Islet precursor cell (in vitro differentiated cells): ENCODE results near the gene TNPO2.

Source experiments
- DNase-seq: peaks from one replicate; pipeline ENCODE4 v3.0.0-alpha.2; 2018

Gene TNPO2

DNA sequence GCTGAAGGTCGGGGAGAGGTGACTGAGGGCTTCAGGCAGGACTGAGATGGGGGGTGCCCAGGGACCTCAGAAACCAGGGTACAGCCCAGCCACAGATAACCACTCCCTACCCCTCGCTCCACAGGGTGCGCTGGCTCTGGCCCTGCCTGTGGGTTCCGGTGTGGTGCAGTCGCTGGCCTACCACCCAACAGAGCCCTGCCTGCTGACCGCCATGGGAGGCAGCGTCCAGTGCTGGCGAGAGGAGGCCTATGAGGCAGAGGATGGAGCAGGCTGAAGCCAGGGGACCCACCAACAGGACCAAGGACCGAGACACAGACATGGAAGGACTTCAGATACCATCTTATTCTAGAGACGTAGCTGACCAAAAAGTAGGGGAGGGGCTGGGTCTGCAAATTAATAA is 48.3 kb downstream of the TNPO2 start:
- no peak for DNase-seq

DNA sequence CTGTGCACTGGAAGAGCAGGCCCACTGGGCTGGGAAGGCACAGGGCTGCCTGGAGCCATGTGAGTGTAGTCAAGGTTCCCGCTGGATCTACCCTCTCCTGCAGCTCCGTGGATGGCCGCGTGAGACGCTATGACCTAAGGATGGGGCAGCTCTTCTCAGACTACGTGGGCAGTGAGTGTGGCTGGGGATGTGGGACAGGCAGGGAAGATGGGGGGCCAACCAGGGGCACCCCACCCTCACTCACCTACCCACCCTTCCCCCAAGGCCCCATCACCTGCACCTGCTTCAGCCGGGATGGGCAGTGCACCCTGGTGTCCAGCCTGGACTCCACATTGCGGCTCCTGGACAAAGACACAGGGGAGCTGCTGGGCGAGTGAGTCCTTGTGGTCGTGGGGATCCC is 51.0 kb downstream of the TNPO2 start:
- no peak for DNase-seq

DNA sequence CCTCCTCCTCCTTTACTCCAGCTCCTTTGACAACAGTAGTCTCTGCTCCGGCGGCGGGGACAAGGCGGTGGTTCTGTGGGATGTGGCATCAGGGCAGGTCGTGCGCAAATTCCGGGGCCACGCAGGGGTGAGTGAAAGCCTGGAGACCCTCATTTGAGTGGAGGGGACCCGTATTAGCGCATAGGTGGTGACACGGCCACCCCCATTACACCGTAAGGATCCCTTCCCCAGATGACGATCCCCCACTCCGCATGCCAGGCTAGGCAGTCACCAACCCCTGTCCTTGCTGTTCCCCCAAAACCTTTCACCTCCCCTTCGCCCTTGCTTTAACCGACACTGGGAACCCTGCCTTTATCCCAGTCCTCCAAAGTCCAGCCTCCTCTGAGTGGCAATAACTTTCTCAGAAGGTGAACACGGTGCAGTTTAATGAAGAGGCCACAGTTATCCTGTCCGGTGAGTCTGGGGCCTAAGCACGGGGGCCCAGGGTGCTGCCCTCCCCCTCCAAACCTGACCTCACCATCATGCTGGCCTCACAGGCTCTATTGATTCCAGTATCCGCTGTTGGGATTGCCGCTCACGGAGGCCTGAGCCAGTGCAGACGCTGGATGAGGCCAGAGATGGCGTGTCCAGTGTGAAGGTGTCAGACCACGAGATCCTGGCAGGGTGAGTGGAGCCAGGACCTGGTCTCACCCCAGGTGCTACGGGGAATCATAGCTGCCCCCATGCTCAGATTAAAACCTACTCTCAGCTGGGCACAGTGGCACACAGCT is 53.4 kb downstream of the TNPO2 start:
- DNase-seq, result peak; percentile 53

DNA sequence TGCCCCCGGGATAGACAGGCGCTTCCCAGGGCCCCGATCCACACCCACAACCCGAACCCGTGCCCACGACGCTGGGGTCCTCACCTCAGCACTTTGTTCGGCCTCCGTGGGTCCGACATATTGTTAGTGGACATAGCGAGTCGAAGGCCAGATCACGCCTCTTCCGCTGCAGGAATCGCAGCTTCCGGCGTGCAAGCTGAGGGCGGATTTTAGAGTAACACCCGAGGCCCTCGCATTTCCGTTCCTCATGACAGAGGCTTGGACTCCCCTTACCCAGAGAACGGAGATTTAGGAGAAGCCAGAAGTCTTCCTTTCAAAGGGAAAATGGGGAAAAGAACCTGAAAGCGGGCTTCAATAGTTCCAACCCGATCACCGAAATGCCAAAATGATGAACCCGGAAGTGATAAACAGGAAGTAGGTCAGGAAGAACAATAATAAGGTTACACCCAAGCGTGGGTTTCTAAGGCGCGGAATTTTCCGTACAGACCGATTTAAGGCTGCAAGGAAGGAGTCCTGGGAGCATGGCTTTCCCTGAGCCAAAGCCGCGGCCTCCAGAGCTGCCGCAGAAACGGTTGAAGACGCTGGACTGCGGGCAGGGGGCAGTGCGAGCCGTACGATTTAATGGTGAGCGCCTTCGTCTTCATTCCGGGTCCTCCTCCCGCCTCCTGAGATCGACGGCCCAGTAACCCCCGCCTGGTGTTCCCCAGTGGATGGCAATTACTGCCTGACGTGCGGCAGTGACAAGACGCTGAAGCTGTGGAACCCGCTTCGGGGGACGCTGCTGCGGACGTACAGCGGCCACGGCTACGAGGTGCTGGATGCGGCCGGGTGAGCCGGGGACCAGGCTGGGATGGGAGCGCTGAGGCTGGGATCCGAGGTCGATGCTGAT is 54.2 kb downstream of the TNPO2 start:
- peak; percentile 85 for DNase-seq

DNA sequence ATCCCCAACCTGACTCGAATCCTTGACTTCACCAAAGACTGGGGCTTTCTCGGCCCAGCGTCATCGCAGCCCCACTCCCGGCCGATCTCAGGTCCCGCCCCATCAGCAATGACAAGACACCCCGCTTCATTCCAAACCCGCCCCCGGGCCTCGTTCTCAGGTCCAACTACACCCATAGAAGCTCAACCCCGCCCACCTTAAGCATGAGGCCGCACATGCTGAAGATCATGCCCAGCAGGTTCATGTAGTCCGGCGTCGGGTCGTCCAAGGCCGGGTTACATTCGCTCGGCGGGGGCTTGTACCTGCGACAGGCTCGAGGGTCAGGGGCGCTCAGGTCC is 54.8 kb downstream of the TNPO2 start:
- no peak for DNase-seq

DNA sequence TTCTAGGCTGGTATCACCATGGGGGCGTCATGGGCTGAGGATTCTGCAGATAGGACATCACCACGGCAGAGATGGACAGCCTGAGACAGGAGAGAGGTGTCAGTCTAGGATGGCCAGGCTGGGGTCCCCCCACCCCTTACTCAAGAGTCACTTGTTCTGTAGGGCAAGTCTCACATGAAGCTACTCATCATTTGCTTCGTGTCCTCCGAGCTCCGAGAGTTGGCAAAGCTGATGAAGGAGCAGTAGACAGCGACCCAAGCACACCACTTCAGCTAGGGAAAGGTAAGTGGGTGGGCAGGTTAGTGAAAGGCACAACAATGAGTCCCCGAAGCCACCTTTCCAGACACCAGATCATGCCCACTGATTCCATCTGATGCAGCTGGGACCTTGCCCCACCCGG is 55.4 kb downstream of the TNPO2 start:
- DNase-seq, result no peak

DNA sequence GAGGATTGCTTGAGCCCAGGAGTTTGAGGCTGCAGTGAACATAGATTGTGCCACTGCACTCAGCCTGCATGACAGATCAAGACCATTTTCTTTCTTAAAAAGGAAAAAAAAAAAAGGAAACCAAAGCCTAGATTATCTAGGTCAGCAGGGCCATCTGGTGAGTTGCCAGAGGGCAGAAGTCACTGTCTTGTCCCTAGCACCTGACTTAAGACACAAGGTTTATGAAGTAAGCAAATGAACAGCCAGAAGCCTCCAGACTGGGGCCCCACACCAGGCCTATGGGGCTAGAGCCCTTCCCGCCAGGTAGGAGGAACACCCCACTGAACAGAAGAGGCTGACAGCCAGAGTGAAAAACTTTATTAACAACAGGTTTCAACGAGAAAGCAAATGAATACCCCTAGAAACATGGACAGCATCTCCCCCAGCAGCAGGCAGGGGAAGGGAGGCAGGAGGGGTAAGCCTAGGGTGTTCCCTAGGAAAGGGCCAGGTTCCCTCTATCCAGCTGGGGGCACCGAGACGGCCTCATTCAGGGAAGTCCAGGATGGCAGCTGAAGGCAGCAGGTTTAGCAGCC is 55.9 kb downstream of the TNPO2 start:
- no peak for DNase-seq

DNA sequence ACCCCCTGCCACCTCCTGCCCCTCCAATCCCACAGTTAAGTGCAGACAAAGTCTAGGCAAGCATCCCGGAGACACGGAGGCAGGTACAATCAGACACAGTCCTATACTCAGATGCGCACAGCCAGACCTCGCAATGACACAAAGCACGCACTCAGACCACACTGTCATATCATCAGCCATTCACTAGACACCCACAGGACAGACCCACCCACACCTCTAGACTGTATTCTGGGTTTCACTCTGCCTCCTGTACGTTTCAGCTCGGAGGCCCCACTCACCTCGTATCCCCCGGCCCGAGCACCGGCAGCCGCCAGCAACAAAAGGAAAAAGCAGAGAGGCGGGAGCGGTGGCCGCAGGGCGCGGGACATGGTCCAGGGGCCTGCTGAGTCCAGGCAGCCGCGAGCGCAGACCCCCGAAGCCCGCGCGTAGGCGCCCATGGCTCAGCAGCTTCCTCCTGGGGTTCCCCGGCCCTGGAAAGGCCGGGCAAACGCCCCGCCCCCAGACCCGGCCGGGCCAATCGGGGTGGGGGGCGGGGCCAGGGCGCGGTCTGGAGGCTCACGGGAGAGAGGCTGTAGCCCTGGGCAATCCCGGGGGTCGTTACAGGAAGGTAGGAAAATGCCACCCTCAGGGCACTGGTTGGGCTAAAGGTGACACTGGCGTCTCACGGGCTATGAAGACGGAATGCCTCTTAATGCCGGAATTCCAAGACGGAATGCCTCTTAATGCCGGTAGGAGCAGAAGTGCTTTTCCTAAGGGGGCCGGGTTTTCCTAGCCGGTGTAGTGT is 57.3 kb downstream of the TNPO2 start, which contains the start of the genes MAN2B1 and WDR83:
TSS of gene MAN2B1 (minus strand) at position 478 of the 784 bp plus-strand sequence. CDS start at position 437, 41 bp downstream.
TSS of gene WDR83 (plus strand) at position 543 of the 784 bp plus-strand sequence. CDS start 2,984 bp downstream, outside the sequence.
- peak; percentile 90 for DNase-seq

DNA sequence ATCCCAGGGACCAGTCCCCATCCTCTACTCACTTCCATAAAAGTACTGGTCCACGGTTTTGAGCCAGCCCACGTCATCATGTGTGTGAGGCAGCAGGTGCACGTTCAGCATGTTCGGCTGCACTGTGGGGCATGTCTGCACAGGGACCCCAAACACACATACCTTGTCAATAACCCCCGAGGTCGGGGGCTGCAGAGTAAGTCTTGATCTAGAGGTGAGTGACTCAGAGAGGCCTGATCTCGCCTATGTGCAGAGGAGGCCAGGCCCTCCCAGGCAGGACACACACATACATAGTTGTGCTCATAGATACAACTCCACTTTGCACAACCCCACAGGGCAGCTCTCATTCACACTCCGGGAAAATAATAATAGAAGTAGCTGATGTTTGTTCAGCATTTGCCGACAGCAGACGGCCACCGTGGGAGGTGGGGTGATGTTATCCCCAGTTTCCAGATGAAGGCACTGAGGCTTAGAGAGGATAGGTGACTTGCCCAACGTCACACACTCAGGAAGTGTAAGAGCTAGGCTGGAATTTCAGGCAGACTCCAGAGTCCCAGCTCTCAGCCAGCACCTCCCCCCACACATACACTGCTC is 58.0 kb downstream of the TNPO2 start:
- peak; percentile 52 for DNase-seq

DNA sequence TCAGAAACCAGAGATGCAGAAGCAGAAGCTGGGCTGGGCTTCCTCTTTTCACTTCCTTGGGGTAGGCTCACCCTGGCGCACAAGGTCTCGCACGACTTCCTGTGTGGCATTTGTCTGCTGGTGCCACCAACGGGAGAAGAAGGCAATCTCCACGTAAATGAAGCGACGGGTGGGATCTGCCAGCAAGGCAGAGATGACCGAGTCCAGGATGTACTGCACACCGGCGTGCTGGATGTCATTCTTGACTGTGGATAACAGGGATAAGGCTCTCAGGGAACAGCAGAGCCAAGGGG is 58.5 kb downstream of the TNPO2 start:
- no peak for DNase-seq

DNA sequence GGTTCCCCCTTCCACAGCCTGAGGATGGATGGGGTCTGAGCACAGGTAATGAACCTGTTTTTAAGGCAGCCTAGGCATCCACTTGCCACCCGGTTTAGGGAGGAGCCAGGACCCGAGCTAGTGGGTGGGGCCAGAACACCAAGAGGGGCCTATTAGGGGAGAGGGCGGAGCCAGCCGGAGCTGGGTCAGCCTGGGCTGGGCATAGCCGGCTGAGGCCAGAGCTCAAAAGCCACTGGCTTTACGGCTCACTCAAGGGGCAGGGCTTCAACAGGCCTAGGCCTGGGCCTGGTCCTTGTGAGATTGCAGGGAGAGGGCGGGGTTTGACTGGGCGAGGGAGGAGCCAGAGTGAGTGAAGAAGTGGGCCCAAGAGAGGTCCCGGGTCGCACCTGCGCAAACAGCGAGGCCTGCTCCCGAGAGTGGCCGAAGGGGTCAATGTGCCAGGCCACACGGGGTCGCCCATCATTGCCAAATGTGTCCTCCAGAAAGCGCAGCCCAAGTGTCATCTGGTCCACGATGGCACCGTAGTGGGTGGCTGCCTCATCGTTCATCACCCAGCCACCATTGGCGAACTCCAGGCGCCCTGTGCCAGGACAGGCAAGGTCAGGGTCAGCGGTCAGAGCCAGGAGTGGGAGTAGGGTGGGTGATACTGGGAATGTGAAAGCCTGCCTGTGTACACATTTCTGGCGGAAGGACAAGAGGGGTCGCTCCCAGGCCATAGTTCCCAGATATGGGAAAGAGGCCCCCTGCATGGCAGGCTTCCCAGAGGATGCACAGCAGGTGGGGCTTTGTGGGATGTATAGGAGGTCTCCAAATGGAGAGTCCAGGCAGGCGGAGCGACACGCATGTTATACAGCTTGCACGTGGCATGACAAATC is 59.1 kb downstream of the TNPO2 start:
- DNase-seq, result peak; percentile 76

DNA sequence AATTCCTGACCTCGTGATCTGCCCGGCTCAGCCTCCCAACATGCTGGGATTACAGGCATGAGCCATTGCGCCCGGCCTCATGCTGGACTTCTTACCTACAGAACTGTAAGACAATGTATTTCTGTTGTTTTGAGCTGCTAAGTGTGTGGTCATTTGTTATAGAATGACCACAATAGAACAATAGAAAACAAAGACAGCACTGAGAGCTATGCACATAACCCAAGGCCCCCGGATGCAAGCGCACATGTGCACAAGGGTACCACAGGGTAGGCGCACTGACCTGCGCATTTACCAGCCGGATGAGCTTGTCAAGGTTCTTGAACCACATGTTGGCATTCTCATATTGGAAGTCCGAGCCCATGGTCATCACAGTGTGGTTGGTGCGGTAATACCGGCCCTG is 62.8 kb downstream of the TNPO2 start:
- DNase-seq, result no peak

DNA sequence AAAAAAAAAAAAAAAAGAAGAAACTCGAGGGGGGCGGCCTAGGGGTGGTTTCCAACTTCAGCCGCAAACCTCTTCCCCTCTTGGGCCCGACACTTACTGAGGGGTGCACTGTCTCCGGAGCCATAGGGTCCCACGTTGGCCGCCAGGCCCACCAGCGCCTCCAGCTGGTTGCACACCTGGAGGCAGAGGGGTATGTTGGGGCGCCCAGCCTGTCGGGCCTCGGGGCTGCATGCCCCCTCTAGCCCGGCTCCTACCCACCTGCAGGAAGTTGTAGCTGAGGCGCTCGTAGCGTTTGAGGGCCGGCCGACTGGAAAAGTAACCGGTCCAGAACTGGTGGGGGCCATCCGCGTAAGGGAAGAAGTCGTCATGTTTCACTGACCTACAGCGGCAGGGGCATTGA is 65.8 kb downstream of the TNPO2 start:
- DNase-seq, result no peak

DNA sequence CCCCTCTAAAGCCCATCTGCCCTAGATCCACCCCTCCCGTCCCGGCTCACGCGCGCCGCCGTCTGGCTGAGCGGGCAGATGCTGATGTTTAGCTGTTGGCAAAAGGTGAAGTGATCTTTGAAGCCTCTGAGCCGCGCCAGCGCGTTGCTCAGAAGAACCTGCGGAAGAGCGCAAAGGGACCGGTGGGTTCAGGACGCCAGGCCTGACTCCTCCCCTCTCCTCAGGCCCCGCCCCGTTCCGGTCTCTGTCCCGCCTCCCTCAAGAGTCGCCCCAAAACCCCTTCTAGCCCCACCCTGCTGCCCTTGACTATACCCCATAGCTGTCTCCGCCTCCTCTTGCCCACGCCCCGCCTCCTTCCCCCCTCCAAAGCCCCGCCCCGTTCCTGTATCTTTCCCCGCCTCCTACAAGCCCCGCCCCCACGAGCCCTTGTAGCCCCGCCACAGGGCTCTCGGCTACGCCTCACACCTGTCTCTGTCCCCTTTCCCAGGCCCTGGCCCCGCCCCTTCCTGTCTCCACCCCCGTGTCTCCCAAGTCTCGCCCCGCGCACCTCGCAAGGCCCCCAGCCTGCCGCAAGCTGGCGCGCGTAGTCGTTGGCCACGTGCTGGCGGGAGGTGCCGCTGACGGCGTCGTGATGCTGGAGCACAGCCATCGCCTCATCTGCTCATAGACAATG is 66.7 kb downstream of the TNPO2 start:
- DNase-seq, result no peak

DNA sequence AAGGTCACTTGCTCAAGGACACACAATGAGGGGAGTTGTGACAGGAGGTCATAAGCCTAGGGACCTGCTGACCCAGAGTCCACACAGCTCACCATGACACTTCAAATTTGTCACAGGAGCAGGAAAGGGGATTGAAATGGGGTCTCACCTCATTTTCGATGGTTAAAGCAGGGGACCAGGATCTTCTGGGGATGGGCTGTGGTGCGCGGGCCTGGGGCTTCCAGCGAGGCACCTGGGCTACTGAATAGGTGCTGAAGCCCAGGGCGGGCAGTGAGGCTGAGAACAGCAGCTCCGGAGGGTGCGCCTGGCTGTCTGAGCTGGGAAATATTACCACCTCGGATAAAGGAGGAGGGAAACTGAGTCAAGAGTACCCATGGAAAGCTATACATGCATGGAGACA is 68.2 kb downstream of the TNPO2 start:
- DNase-seq, result no peak

DNA sequence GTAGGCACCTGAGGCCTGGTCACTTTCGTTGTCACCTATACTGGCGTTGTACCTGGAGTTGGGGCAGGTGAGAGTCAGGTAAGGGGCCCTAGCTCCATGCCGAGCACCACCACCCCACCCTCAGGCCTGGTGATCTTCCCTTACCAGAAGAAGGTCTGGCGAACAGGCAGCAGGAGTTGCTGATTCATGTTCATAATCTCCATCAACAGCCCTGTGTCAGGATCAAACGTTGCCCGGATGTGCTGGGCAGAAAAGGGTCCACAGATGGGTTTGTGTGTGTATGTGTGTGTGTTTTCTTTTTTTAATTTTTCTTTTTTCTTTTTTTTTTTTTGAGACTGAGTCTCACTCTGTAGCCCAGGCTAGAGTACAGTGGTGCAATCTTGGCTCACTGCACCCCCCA is 71.5 kb downstream of the TNPO2 start:
- DNase-seq, result no peak

DNA sequence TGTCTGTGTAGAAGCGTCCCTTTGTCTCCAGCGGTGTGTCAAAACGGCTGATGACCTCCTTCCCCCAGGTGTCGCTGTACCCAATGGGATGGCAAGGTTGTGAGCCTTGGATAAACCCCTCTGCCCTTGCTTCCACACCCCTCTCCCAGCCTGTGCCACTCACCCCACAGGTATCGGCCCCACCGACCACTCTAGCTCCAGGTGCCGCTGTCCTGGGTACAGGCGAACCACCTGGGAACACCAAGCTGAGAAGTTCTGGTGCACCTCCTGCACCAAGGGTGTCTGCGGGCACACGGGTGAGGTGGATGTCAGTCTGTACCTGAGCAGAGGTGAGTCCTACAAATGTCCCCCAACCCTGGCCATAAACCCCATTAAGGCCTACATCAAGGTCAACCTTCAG is 73.8 kb downstream of the TNPO2 start:
- no peak for DNase-seq
